ENCODE data around the gene CLMN. TPM values are rescaled to one million over a fixed set of nuclear protein-coding genes. Genes with fewer than 3 reads are reported as not detected.

The CLMN gene
- total and polyA plus RNA-seq, 2 of the 4 experiments (the other 2 are of a cell fraction) = 0.10 to 0.18 TPM

GRCh38 chr14:95356245-95356869, 36.6 kb upstream of the CLMN start:
- no peak overlapping the region for H2BK120ac ChIP-seq (ENCODE audit: low read depth, low read length)
- intact Hi-C loops (cut with micrococcal nuclease) = no loop called here
- H4K5ac ChIP-seq (ENCODE audit: low read depth, low read length) = no peak overlapping the region
- no peak overlapping the region for H3K4me3 ChIP-seq (ENCODE audit: insufficient read depth, low read depth, low read length)
- H4K20me1 ChIP-seq (ENCODE audit: insufficient read depth, low read length) = no peaks in the 10 kb centered on the region
- H2BK20ac ChIP-seq (ENCODE audit: low read depth, low read length) = no peak overlapping the region
- in situ Hi-C loops (cut with MboI; ENCODE audit: low sequenced_read_pairs) = no loop called here
- no peak overlapping the region for H3K9ac ChIP-seq (ENCODE audit: low read depth, low read length)
- CTCF ChIA-PET = interaction anchor here (0.6 kb wide), 1 partner anchor 418 kb away, joined by 9 read pairs; no protein-coding TSS in a partner anchor
- H3K27ac ChIP-seq (ENCODE audit: insufficient read depth, low read length) = no peak overlapping the region
- H3K79me1 ChIP-seq (ENCODE audit: low read depth in 1 of 2, low read length in 2 of 2) = no peaks in the 10 kb centered on the region
- no peak overlapping the region for H3K56ac ChIP-seq (ENCODE audit: extremely low read depth, insufficient read depth, low read length)
- BruUV-seq (replicated peaks) = no TSS peak
- H3K23ac ChIP-seq (ENCODE audit: low read depth, low read length) = no peak overlapping the region
- no peak overlapping the region for H4K91ac ChIP-seq (ENCODE audit: insufficient read depth, low read depth, low read length)
- H2AFZ ChIP-seq (replicated peaks; ENCODE audit: low read length, poor library complexity) = no peak overlapping the region
- H3K9me1 ChIP-seq (ENCODE audit: insufficient read depth, low read length) = no peaks in the 10 kb centered on the region
- 38% methylated on average over 7 of the region's 14 CpGs; no CpG with 5 or more reads in 1 of the 2 experiments for WGBS, 2 experiments (ENCODE audit: extremely low coverage in 2 of 2, insufficient read length in 1 of 2)
- no peak overlapping the region for H2BK15ac ChIP-seq (ENCODE audit: low read depth, low read length)
- TF ChIP-seq MAZ (IDR thresholded peaks at IDR 0.05; ENCODE audit: borderline replicate concordance, low read depth, low read length) (no peak), CTCF (conservative IDR thresholded peaks at IDR 0.05; ENCODE audit: low read depth, low read length) (no peak), NFE2L2 (IDR thresholded peaks at IDR 0.05; ENCODE audit: low read depth, low read length) (no peak), MXI1 (IDR thresholded peaks at IDR 0.05; ENCODE audit: borderline replicate concordance, low read depth, low read length) (no peak), CHD1 (IDR thresholded peaks at IDR 0.05; ENCODE audit: low read depth, low read length) (no peak), FOS (IDR thresholded peaks at IDR 0.05; ENCODE audit: low read depth, low read length) (no peak), SMC3 (IDR thresholded peaks at IDR 0.05; ENCODE audit: low read depth, low read length) (no peak), RCOR1 (IDR thresholded peaks at IDR 0.05; ENCODE audit: insufficient replicate concordance, low read length) (no peak), RAD21 (IDR thresholded peaks at IDR 0.05; ENCODE audit: low read length) (no peak), USF2 (IDR thresholded peaks at IDR 0.05; ENCODE audit: low read depth, low read length) (no peak), CEBPB (IDR thresholded peaks at IDR 0.05; ENCODE audit: low read depth, low read length) (no peak), BHLHE40 (IDR thresholded peaks at IDR 0.05; ENCODE audit: low read depth, low read length) (no peak), ELK1 (IDR thresholded peaks at IDR 0.05; ENCODE audit: borderline replicate concordance, low read depth, low read length) (no peak), RFX5 (IDR thresholded peaks at IDR 0.05; ENCODE audit: low read depth, low read length) (no peak), MAFK (IDR thresholded peaks at IDR 0.05; ENCODE audit: low read depth, low read length) (no peak), POLR2A (IDR thresholded peaks at IDR 0.05; ENCODE audit: low read depth, low read length) (no peak)
- H3K4me1 ChIP-seq (ENCODE audit: control insufficient read depth, insufficient read depth, low read length) = no peaks in the 10 kb centered on the region
- H2AK9ac ChIP-seq (replicated peaks; ENCODE audit: low read depth, low read length, poor library complexity) = no peak overlapping the region
- H3K18ac ChIP-seq (ENCODE audit: low read depth, low read length) = no peak overlapping the region
- no peak overlapping the region for H2BK5ac ChIP-seq (ENCODE audit: low read depth, low read length, poor library complexity, severe bottlenecking)
- no peak for DNase-seq
- peaks cover 2% of the 10 kb centered on the region; the same call in 1 of the 2 replicates for H3K27me3 ChIP-seq (ENCODE audit: control insufficient read depth, insufficient read depth, low read length)
- no peak overlapping the region for H3K14ac ChIP-seq (replicated peaks; ENCODE audit: low read depth, low read length)
- H3K4ac ChIP-seq (ENCODE audit: low read depth, low read length) = no peak overlapping the region
- dilution Hi-C loops (cut with HindIII; ENCODE audit: low sequenced_read_pairs, unreplicated experiment) = no loop called here
- H3K4me2 ChIP-seq (ENCODE audit: low read depth, low read length) = no peak overlapping the region
- no peak overlapping the region for H4K8ac ChIP-seq (ENCODE audit: low read depth in 2 of 2, low read length in 2 of 2)
- no peaks in the 10 kb centered on the region for H3K36me3 ChIP-seq (ENCODE audit: control insufficient read depth, insufficient read depth, low read length)
- no peak overlapping the region for H2AK5ac ChIP-seq (ENCODE audit: low read depth, low read length)
- POLR2A ChIA-PET (ENCODE audit: unreplicated experiment) = no interaction called here
- no peaks in the 10 kb centered on the region for H3K9me3 ChIP-seq (ENCODE audit: control insufficient read depth, insufficient read depth, low read length)
- ATAC-seq (ENCODE audit: low read depth) = no peak

All from IMR-90 (cell line).